ENCODE results near the gene TIMM10B.

GRCh38 chr11:6452219-6452618 is 29.1 kb upstream of the TIMM10B start:
- TF ChIP-seq POLR2A (IDR thresholded peaks at IDR 0.05), result no peak
- TF ChIP-seq CTCF (IDR thresholded peaks at IDR 0.05), result no peak
- no peak for TF ChIP-seq POLR2AphosphoS5 (IDR thresholded peaks at IDR 0.05)

Data from sigmoid colon (tissue), 4 donors.